ENCODE measurements around the gene CCDC30.

DNA sequence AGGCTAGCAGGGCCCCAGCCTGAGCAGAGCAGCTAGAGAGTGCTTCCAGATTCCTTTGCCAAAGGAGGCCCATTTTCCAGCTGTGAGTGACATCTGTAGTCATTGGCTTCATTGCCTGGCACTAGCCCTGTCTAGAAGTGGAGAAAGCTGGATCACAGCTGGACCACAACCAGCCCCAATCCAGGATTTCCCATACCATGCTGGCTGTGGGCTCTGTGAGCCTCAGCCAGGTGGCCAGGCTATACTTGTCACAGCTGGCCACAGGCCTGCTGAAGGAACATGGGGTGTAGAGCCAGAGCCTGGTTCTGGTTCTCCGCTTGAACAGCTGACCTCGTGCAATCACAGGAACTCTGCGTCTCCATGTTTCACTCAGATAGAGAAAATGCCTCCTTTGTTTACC, 45.9 kb upstream of the CCDC30 start:
- TF ChIP-seq, protein P1, sequence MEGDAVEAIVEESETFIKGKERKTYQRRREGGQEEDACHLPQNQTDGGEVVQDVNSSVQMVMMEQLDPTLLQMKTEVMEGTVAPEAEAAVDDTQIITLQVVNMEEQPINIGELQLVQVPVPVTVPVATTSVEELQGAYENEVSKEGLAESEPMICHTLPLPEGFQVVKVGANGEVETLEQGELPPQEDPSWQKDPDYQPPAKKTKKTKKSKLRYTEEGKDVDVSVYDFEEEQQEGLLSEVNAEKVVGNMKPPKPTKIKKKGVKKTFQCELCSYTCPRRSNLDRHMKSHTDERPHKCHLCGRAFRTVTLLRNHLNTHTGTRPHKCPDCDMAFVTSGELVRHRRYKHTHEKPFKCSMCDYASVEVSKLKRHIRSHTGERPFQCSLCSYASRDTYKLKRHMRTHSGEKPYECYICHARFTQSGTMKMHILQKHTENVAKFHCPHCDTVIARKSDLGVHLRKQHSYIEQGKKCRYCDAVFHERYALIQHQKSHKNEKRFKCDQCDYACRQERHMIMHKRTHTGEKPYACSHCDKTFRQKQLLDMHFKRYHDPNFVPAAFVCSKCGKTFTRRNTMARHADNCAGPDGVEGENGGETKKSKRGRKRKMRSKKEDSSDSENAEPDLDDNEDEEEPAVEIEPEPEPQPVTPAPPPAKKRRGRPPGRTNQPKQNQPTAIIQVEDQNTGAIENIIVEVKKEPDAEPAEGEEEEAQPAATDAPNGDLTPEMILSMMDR (IDR thresholded peaks at IDR 0.05; ENCODE audit: low read depth, low read length) = no peak
- no peak for TF ChIP-seq EZH2phosphoT487 (IDR thresholded peaks at IDR 0.05; ENCODE audit: low read depth)
